HG03521 (cell line): ENCODE measurements around the gene COQ8B.
"Not testable (repeated sequence)": the region's sequence is repeated elsewhere in the genome, so short reads cannot be mapped to it uniquely, and the experiment has no call there.

Source experiments
- ATAC-seq: cut with Tn5 transposase; IDR thresholded peaks from one replicate; pipeline ENCODE4 v1.9.1; 2021; ENCODE audit warnings: mild to moderate bottlenecking, moderate library complexity; ENCODE audit not compliant: unreplicated experiment

Gene COQ8B

DNA sequence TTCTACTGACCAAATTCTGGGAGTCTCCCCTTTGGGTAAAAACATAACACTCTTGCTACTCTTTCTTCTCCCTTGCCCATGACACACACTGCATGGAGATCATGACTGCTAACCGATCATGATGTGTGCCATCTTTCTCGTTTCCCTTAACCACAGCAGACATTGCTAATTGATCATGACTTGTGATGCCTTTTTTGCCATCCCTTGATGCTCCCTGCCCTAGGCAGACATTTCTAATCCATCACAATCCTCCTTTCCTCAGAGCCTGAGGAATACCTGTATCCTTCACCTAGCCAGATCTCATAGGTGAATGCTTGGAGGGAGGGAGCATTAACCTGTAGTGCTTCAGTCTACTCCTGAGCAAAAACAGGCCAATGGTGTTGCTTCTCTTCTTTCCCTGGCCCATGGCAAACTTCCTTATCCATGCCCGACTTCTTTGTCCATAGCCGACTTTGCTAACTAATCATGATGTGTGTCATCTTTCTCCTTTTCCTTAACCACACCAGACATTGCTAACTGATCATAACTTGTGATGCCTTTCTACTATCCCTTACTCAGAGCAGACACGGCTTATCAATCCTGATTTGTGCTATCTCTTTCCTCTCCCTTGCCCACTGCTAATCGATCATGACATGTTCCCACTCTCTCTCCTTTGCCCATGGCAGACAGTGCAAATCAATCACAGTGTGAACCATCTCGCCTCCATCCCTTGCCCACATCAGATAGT is 44.0 kb downstream of the COQ8B start:
- no peak for ATAC-seq

- no peak for ATAC-seq
Observed at GRCh38 chr19:40672038-40672437, 44.6 kb downstream of the COQ8B start.

DNA sequence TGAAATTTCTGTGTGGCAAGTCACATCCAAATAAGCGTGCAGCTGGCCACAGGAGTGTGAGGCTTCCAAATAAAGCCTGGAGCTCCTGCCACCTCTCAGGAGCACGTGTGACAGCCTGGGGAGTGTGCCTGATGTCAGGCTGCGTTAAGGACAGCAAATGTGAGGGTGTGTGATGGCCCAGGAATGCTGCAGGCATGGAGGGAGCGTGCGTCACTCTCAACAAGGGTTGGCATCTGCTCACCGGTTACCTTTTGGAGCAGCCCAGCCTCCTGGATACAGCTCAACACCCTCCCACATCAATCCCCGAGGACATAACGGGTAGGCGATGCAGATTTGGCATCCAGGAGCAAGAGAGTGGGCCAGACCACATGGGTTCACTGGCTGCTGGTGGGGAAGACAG is 45.3 kb downstream of the COQ8B start:
- no peak for ATAC-seq

DNA sequence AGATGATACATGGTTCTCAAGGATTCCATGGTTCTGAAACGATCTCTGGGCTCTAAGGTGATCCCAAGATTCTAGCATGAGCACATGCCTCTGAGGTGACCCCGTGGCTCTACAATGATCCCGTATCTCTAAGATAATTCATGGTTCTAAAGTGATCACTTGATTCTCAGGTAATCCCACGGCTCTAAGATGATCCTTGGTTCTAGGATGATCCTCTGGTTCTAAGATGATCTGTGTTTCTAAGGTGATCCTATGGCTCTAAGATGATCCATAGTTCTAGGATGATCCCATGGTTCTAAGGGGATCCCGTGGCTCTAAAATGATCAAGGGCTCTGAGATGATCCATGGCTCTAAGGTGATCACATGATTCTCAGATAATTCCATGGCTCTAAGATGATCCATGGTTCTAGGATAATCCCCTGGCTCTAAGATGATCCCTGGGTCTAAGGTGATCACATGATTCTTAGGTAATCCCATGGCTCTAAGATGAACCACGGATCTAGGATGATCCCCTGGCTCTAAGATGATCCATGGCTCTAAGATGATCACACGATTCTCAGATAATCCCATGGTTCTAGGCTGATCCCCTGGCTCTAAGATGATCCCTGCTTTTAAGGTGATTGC is 47.6 kb downstream of the COQ8B start:
- ATAC-seq: no peak

DNA sequence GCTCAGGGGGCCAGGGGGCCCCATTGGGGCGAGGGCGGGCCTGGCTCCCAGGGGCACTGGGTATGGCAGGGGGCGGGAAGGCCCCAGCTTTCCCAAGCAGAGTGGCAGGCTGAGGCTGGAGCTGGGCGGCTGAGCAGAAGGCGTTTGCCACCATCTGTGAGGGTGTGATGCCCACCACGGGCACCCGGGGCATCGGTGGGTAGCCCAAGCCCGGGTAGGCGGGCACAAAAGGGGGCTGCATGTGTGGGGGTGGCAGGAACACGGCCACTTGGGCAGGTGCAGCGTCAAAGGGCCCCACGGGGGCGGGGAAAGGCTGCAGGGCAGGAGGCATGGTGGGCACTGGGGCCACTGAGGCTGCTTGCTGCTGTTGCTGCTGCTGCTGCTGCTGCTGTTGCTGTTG is 49.1 kb downstream of the COQ8B start:
- no peak for ATAC-seq

DNA sequence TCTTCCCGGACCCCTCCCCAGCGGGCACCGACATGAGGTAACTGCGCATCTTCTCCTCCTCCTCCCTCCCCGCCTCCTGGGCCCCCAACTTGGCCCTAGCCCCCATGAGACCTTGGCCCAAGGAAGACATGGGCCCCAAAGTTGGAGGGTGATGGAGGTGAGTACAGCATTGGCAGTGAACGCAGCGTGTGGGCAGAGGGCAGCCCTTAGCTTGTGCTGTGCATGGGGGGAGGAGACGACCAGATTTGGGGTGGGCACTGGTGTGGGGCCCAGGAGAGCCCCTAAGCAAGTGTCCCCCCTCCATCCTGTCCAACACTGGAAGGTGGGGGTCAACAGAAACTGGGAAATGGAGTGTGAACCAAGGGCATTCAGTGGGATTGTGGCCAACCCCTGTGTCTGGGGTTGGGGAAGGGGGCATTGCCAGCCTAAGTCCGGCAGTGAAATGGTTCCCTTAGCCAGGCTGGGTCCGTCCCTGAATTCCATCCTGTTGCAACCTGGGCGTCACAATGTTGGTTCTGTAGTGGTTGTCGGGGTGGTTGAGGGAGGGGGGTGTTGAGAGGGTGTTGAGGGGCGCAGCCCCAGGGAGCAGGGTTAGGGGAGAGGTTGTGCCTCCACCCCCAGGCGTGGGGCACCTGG is 49.8 kb downstream of the COQ8B start:
- no peak for ATAC-seq

DNA sequence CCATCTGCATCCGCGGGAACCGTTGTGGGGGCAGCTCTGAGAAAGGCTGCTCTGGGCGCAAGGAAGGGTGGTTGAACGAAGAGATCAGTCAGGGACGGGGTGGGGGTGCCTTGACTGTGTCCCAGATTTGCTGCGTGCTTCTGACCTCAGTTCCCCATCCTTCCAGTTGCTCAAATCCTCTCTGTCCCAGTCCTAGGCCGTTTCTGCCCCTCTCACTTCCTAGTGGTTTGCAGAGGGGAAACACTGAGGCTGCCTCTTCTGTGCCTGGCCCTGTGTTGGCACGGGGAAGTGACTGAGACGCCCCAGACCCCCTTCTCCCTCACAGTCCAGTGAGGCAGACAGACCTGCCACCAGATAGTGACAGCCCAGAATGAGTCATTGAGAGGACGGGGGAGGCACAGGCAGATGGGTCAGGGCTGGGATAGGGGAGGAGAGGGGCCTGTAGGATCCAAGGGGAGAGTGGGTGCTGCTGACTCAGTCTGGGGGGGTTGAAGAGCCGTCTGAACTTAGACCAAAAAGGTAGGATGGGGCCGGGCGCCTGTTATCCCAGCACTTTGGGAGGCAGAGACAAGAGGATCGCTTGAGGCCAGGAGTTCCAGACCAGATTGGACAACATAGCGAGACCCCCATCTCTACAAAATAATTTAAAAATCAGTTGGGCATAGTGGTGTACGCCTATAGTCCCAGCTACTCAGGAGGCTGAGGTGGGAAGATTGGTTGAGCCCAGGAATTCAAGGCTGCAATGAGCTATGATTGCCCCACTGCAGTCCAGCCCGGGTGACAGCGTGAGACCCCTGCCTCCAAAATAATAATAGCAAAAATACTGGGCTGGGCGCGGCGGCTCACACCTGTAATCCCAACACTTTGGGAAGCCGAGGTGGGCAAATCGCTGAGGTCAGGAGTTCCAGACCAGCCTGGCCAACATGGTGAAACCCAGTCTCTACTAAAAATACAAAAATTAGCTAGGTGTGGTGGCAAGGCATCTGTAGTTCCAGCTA is 52.7 kb downstream of the COQ8B start:
- no peak for ATAC-seq

GRCh38 chr19:40662925-40663694 is 53.6 kb downstream of the COQ8B start:
- peak; percentile 78 for ATAC-seq

GRCh38 chr19:40661616-40662015 is 55.1 kb downstream of the COQ8B start:
- ATAC-seq: no peak

DNA sequence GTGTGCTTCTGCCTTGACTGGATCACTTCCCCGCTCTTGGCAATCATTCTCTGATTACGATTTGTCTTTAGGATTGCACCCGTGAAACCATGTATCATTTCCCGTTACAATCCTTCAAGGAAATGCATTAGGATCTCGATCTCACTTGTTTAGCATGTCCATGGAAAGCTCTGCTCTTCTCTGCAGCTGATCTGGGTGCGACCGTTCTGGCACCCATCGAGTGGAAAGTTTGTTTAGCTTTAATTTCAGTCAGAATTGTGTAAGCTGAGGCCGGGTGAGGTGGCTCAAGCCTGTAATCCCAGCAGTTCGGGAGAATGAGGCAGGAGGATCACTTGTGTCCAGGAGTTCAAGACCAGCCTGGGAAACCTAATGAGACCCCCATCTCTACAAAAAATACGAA is 57.1 kb downstream of the COQ8B start:
- ATAC-seq: no peak

- no peak for ATAC-seq
Observed at GRCh38 chr19:40659116-40659515, 57.6 kb downstream of the COQ8B start.

GRCh38 chr19:40658031-40658430 is 58.7 kb downstream of the COQ8B start:
- ATAC-seq: no peak

DNA sequence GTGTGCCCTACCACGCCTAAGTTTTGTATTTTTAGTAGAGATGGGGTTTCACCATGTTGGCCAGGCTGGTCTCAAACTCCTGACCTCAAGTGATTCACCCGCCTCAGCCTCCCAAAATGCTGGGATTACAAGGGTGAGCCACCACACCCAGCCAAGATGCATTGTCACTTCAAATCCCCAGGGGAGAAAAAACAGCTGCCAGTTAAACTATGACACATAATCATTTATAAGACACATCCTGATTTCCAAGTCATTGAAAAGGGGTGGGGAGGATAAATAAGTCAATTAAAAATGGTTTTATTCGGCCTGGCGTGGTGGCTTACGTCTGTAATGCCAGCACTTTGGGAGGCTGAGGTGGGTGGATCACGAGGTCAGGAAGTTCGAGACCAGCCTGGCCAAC is 61.0 kb downstream of the COQ8B start:
- ATAC-seq: not testable (repeated sequence)

- not testable (repeated sequence) for ATAC-seq
Observed at GRCh38 chr19:40652303-40652702, 64.4 kb downstream of the COQ8B start.

GRCh38 chr19:40650749-40651305 is 65.9 kb downstream of the COQ8B start:
- no peak for ATAC-seq

GRCh38 chr19:40649903-40650675 is 66.6 kb downstream of the COQ8B start:
- ATAC-seq: not testable (repeated sequence)

DNA sequence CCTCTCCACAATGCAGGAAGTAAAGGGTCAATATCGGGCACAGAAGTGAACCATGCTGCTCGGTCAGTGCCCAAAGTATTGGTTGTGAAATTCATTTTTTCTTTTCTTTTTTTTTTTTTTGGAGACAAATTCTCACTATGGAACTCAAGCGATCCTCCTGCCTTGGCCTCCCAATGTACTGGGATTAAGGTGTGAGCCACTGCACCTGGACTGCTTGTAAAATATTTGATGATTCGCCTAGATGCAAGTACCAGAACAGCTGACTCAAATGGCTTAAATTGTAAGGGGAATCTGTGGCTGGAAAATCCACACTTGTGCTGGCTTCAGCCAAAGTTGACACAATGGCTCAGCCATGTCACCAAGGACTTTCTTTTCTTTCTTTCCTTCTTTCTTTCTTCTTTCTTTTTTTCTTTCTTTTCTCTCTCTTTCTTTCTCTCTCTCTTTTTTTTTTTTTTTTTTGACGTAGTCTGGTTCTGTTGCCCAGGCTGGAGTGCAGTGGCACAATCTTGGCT is 69.9 kb downstream of the COQ8B start:
- ATAC-seq: no peak

DNA sequence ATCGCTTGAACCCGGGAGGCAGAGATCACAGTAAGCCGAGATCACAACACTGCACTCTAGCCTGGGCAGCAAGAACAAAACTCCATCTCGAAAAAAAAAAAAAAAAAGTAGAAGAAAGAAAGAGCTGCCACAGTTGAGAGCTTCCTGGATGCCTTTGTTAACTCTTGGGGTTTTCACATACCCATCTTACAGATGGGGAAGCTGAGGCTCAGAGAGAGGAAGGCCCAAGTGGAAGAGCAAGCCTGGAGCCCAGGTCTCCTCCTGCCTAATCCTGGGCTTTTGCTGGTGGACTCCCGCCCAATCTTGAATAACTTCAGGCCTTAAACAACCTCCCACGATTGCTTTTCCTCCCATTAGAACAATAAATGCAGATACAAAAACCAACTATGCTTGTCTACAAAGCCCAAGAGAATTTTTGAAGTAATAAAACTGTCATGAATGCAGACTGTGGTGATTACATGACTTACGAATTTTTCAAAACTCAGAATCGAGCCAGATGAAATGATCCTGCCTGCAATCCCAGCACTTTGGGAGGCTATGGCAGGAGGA is 73.9 kb downstream of the COQ8B start:
- no peak for ATAC-seq
